PC-9 (cell line): ENCODE measurements around the gene MPZ. TPM values are rescaled to one million over a fixed set of nuclear protein-coding genes. Genes with fewer than 3 reads are reported as not detected.
"Not testable (repeated sequence)": the region's sequence is repeated elsewhere in the genome, so short reads cannot be mapped to it uniquely, and the experiment has no call there.

Experiments used
- BruUV-seq: library from RNA; stranded (reverse); fragments of 400-500 nt; replicated peaks from 2 replicates; lab custom pipeline; 2021; lab: Mats Ljungman, UMichigan
- CTCF ChIA-PET: fragments of 300-600 bp; sonication (Branson Sonifier 250); formaldehyde crosslinking; loops from one replicate; lab custom pipeline; 2022; ENCODE audit warnings: antibody characterized with exemption; lab: Charles Lee
- POLR2A ChIA-PET: fragments of 300-600 bp; sonication (Branson Sonifier 250); formaldehyde crosslinking; loops from one replicate; lab custom pipeline; 2022; ENCODE audit warnings: antibody characterized with exemption; ENCODE audit not compliant: unreplicated experiment; lab: Charles Lee
- DNase-seq, 2 experiments: peaks; one replicate each; pipeline versions ENCODE4 v3.0.0 to v3.0.0-alpha.2; 2015 to 2022; ENCODE audit warnings: mixed read lengths in 1 of 2
- H2AFZ ChIP-seq: fragments of 200-600 bp; sonication (generic); 2 replicates; pipeline ENCODE4 v1.8.1; 2017; ENCODE audit warnings: antibody characterized with exemption
- H3F3A ChIP-seq: fragments of 200-600 bp; sonication (generic); 2 replicates; pipeline ENCODE4 v1.8.1; 2017; ENCODE audit warnings: antibody characterized with exemption, mild to moderate bottlenecking, low read depth; ENCODE audit not compliant: insufficient read depth
- H3K27ac ChIP-seq: fragments of 200-600 bp; sonication (generic); 2 replicates; pipeline ENCODE4 v1.6.1; 2016; ENCODE audit warnings: mixed run types
- H3K27me3 ChIP-seq: fragments of 200-600 bp; sonication (generic); 2 replicates; pipeline ENCODE4 v1.6.1; 2016; ENCODE audit warnings: low read depth, mixed run types; ENCODE audit not compliant: insufficient read depth
- H3K36me3 ChIP-seq: fragments of 200-600 bp; sonication (generic); 2 replicates; pipeline ENCODE4 v1.6.1; 2016; ENCODE audit warnings: low read depth, mixed run types
- H3K4me1 ChIP-seq: fragments of 200-600 bp; sonication (generic); replicated peaks from 2 replicates; pipeline ENCODE4 v1.6.1; 2016; ENCODE audit warnings: mixed run types; ENCODE audit not compliant: insufficient read depth
- H3K4me2 ChIP-seq: fragments of 200-600 bp; sonication (generic); 2 replicates; pipeline ENCODE4 v1.6.1; 2017; ENCODE audit warnings: mixed run types
- H3K4me3 ChIP-seq: fragments of 200-600 bp; sonication (generic); 2 replicates; pipeline ENCODE4 v1.6.1; 2016; ENCODE audit warnings: mixed run types
- H3K79me2 ChIP-seq: fragments of 200-600 bp; sonication (generic); 2 replicates; pipeline ENCODE4 v1.6.1; 2017; ENCODE audit warnings: low read depth, mixed run types
- H3K9me2 ChIP-seq: fragments of 200-600 bp; sonication (generic); 2 replicates; pipeline ENCODE4 v1.8.1; 2017; ENCODE audit warnings: mild to moderate bottlenecking; ENCODE audit not compliant: insufficient read depth
- H3K9me3 ChIP-seq: fragments of 200-600 bp; sonication (generic); 2 replicates; pipeline ENCODE4 v1.8.1; 2016; ENCODE audit warnings: low read depth; ENCODE audit not compliant: insufficient read depth
- H4K20me1 ChIP-seq: fragments of 200-600 bp; sonication (generic); 2 replicates; pipeline ENCODE4 v1.8.1; 2017; ENCODE audit not compliant: insufficient read depth
- EZH2 ChIP-seq: fragments of 200-600 bp; sonication (generic); IDR thresholded peaks from 2 replicates; pipeline ENCODE4 v1.8.0; 2017; ENCODE audit warnings: antibody characterized with exemption, low read depth
- intact Hi-C: fragments of 100-400 bp; cut with micrococcal nuclease; formaldehyde crosslinking; loops from one replicate; pipeline ENCODE4 v1.10.0; 2022; ENCODE audit not compliant: unreplicated experiment
- total RNA-seq: library from RNA; stranded (reverse); gene quantifications from 2 replicates; pipeline ENCODE4 v1.2.3, GENCODE V29; 2021
- TF ChIP-seq, protein P1 (sequence below): fragments of 200-600 bp; sonication (generic); conservative IDR thresholded peaks from 2 replicates; pipeline ENCODE4 v1.6.1; 2017; ENCODE audit warnings: mixed run types, antibody characterized with exemption, mild to moderate bottlenecking, moderate library complexity

MPZ gene
- total RNA-seq, 1 experiment from 2014 or later: 0.39 TPM

- H3K27ac ChIP-seq: no peak overlapping the region
- H3K9me3 ChIP-seq: no peaks in the 10 kb centered on the region
- H3K36me3 ChIP-seq: peaks cover 28% of the 10 kb centered on the region; the same call in 1 of the 2 replicates
- no peak overlapping the region for H3K4me2 ChIP-seq
- ChIA-PET POLR2A (no interaction called here), CTCF (no interaction called here)
- no TSS peak for BruUV-seq
- TF ChIP-seq, protein P1, sequence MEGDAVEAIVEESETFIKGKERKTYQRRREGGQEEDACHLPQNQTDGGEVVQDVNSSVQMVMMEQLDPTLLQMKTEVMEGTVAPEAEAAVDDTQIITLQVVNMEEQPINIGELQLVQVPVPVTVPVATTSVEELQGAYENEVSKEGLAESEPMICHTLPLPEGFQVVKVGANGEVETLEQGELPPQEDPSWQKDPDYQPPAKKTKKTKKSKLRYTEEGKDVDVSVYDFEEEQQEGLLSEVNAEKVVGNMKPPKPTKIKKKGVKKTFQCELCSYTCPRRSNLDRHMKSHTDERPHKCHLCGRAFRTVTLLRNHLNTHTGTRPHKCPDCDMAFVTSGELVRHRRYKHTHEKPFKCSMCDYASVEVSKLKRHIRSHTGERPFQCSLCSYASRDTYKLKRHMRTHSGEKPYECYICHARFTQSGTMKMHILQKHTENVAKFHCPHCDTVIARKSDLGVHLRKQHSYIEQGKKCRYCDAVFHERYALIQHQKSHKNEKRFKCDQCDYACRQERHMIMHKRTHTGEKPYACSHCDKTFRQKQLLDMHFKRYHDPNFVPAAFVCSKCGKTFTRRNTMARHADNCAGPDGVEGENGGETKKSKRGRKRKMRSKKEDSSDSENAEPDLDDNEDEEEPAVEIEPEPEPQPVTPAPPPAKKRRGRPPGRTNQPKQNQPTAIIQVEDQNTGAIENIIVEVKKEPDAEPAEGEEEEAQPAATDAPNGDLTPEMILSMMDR: no peak
- TF ChIP-seq EZH2: no peak
- no peaks in the 10 kb centered on the region for H3F3A ChIP-seq
- no peaks in the 10 kb centered on the region for H3K79me2 ChIP-seq
- no peak for DNase-seq
- intact Hi-C loops: no loop called here
- peaks cover 5% of the 10 kb centered on the region; the same call in 1 of the 2 replicates for H4K20me1 ChIP-seq
- no peaks in the 10 kb centered on the region for H3K9me2 ChIP-seq
- H3K4me1 ChIP-seq: 0 out of 2 replicates have a peak, but pooled peaks cover 3% of the 10 kb centered on the region
- no peak overlapping the region for H3K4me3 ChIP-seq
- H2AFZ ChIP-seq: no peak overlapping the region
- H3K27me3 ChIP-seq: no peaks in the 10 kb centered on the region
Measured at GRCh38 chr1:161330346-161330745, 20.6 kb upstream of the MPZ start.

DNA sequence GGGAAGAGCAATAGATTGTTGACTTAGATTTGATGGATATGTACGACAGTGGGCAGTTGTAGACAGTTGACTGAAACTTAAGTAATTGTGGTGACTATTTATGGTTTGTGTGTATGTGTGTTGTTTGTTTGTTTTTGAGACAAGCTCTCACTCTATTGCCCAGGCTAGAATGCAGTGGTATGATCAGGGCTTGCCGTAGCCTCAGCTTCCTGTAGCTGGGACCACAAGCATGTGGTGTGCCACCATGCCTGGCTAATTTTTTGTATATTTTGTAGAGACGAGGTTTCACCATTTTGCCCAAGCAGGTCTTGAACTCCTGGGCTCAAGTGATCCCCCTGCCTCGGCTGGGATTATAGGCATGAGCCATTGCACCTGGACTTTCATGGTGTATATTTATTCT lies 14.3 kb upstream of the MPZ start:
- no peaks in the 10 kb centered on the region for H3K27me3 ChIP-seq
- no peaks in the 10 kb centered on the region for H4K20me1 ChIP-seq
- no peaks in the 10 kb centered on the region for H3K9me2 ChIP-seq
- no peak overlapping the region for H3K4me3 ChIP-seq
- no peaks in the 10 kb centered on the region for H3K79me2 ChIP-seq
- H3K27ac ChIP-seq: no peak overlapping the region
- POLR2A ChIA-PET: no interaction called here
- TF ChIP-seq, protein P1: no peak
- no peak for TF ChIP-seq EZH2
- H3K36me3 ChIP-seq: peaks cover 17% of the 10 kb centered on the region; the same call in 1 of the 2 replicates
- no peak overlapping the region for H2AFZ ChIP-seq
- no peaks in the 10 kb centered on the region for H3K4me1 ChIP-seq
- H3F3A ChIP-seq: no peaks in the 10 kb centered on the region
- H3K4me2 ChIP-seq: no peak overlapping the region
- DNase-seq: no peak
- CTCF ChIA-PET: no interaction called here
- no peaks in the 10 kb centered on the region for H3K9me3 ChIP-seq
- BruUV-seq: no TSS peak
- intact Hi-C loops: no loop called here

GRCh38 chr1:161315841-161316674 lies 6.3 kb upstream of the MPZ start:
- Histone ChIP-seq H3K4me1 (peaks cover 11% of the 10 kb centered on the region), H3K79me2 (peaks cover 19% of the 10 kb centered on the region)
- DNase-seq, H3K9me3 ChIP-seq, H2AFZ ChIP-seq, H3K4me3 ChIP-seq, H3K4me2 ChIP-seq, POLR2A ChIA-PET, H3K27me3 ChIP-seq, H3K9me2 ChIP-seq, H4K20me1 ChIP-seq, BruUV-seq, H3K36me3 ChIP-seq, H3K27ac ChIP-seq, intact Hi-C loops, CTCF ChIA-PET, H3F3A ChIP-seq: not testable (repeated sequence)
